ENCODE measurements around the gene TFE3. TPM values are rescaled to one million over a fixed set of nuclear protein-coding genes. Genes with fewer than 3 reads are reported as not detected.

Gene TFE3
- total and polyA plus RNA-seq, 10 of the 15 experiments (the other 5 are each of a cell fraction or from before 2014, with no cell fraction given), result 3.5 to 20.4 (median 11.6) TPM

DNA sequence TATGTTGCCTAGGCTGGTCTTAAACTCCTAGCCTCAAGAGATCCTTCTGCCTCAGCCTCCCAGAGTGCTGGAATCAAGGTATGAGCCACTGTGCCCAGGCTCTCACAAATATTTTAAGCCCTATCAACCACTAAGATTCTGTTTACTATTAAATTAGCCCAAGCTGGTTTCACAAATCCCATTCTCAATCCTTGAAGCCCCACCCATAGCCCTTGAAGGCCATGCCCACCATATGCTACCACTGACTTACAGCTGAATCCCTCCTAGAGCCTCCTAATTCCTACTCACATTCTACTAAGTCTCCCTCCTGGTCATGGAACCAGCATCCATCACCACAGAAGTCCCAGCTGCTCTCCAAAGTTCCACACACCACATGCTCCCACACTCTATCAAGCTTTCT is 50.8 kb downstream of the TFE3 start:
- in situ Hi-C loops (cut with MboI) (no loop called here), intact Hi-C loops (cut with micrococcal nuclease; ENCODE audit: unreplicated experiment) (no loop called here)
- BruUV-seq (replicated peaks), result no TSS peak
- Histone ChIP-seq H2AFZ (ENCODE audit: control insufficient read depth, low read depth, low read length) (no peak overlapping the region), H3K9me3 (replicated peaks; ENCODE audit: control insufficient read depth, insufficient read depth, low read length) (no peaks in the 10 kb centered on the region), H3K4me3 (no peak overlapping the region), H3K4me2 (ENCODE audit: control insufficient read depth, insufficient read depth) (no peak overlapping the region), H3K36me3 (ENCODE audit: control insufficient read depth in 2 of 2, insufficient read depth in 2 of 2, low read length in 1 of 2) (peaks cover 0 to 10% of the 10 kb centered on the region in 2 experiments; a peak in 2 of 4 replicates), H3K9ac (ENCODE audit: control insufficient read depth, insufficient read depth, low read length) (no peak overlapping the region), H4K20me1 (ENCODE audit: control insufficient read depth, insufficient read depth) (no peaks in the 10 kb centered on the region), H3K79me2 (ENCODE audit: control insufficient read depth, insufficient read depth, low read length) (no peaks in the 10 kb centered on the region), H3K27me3 (replicated peaks in 1 of 2; ENCODE audit: control insufficient read depth in 2 of 2, insufficient read depth in 2 of 2, low read length in 1 of 2) (no peaks in the 10 kb centered on the region), H3K4me1 (ENCODE audit: control insufficient read depth, insufficient read depth, low read length) (no peaks in the 10 kb centered on the region), H3K27ac (ENCODE audit: control insufficient read depth, insufficient read depth) (no peak overlapping the region)
- RAD21 ChIA-PET (ENCODE audit: unreplicated experiment), result no interaction called here
- POLR2A ChIA-PET, result no interaction called here
- ATAC-seq (no peak), DNase-seq (ENCODE audit: low read depth, low spot score) (no peak), FAIRE-seq (no peak)
- SMC1A ChIA-PET (ENCODE audit: uncharacterized antibody, unreplicated experiment), result interaction anchor here (0.6 to 1.1 kb wide), 2 partner anchors 52 to 299 kb away, joined by 3 read pairs; no protein-coding TSS in a partner anchor
- CTCF ChIA-PET, result interaction anchor here (0.8 kb wide), 1 partner anchor 18 kb away, joined by 3 read pairs; no protein-coding TSS in a partner anchor
- TF ChIP-seq, protein P1, sequence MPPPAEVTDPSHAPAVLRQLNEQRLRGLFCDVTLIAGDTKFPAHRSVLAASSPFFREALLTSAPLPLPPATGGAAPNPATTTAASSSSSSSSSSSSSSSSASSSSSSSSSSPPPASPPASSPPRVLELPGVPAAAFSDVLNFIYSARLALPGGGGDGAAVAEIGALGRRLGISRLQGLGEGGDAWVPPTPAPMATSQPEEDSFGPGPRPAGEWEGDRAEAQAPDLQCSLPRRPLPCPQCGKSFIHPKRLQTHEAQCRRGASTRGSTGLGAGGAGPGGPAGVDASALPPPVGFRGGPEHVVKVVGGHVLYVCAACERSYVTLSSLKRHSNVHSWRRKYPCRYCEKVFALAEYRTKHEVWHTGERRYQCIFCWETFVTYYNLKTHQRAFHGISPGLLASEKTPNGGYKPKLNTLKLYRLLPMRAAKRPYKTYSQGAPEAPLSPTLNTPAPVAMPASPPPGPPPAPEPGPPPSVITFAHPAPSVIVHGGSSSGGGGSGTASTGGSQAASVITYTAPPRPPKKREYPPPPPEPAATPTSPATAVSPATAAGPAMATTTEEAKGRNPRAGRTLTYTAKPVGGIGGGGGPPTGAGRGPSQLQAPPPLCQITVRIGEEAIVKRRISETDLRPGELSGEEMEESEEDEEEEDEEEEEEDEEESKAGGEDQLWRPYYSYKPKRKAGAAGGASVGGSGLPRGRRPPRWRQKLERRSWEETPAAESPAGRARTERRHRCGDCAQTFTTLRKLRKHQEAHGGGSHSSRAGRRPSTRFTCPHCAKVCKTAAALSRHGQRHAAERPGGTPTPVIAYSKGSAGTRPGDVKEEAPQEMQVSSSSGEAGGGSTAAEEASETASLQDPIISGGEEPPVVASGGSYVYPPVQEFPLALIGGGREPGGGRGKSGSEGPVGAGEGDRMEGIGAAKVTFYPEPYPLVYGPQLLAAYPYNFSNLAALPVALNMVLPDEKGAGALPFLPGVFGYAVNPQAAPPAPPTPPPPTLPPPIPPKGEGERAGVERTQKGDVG (CRISPR knock-in tag; IDR thresholded peaks at IDR 0.05), result no peak
- TF ChIP-seq NFYB (IDR thresholded peaks at IDR 0.05; ENCODE audit: insufficient read depth, low read depth, low read length) (no peak), PAX5 (IDR thresholded peaks at IDR 0.05; ENCODE audit: borderline replicate concordance, low read depth, low read length) (no peak), ZNF622 (IDR thresholded peaks at IDR 0.05) (no peak), HSF1 (IDR thresholded peaks at IDR 0.05; ENCODE audit: low read depth, low read length) (no peak), STAT1 (conservative IDR thresholded peaks at IDR 0.05) (no peak), RELA (IDR thresholded peaks at IDR 0.05; ENCODE audit: borderline replicate concordance, partially characterized antibody) (no peak), HDAC2 (IDR thresholded peaks at IDR 0.05) (no peak), CBX3 (IDR thresholded peaks at IDR 0.05; ENCODE audit: borderline replicate concordance, low read depth) (no peak), ZZZ3 (IDR thresholded peaks at IDR 0.05; ENCODE audit: control insufficient read depth, insufficient read length, low read depth) (no peak), REST (IDR thresholded peaks at IDR 0.05; ENCODE audit: low read depth, low read length) (no peak), JUND (IDR thresholded peaks at IDR 0.05; ENCODE audit: low read depth, low read length) (no peak), HDGF (IDR thresholded peaks at IDR 0.05) (no peak), ZNF207 (IDR thresholded peaks at IDR 0.05; ENCODE audit: borderline replicate concordance) (no peak), ZSCAN29 (IDR thresholded peaks at IDR 0.05) (no peak), PML (IDR thresholded peaks at IDR 0.05; ENCODE audit: low read length) (no peak), KDM1A (IDR thresholded peaks at IDR 0.05; ENCODE audit: borderline replicate concordance) (no peak)
- TF ChIP-seq, protein P2, sequence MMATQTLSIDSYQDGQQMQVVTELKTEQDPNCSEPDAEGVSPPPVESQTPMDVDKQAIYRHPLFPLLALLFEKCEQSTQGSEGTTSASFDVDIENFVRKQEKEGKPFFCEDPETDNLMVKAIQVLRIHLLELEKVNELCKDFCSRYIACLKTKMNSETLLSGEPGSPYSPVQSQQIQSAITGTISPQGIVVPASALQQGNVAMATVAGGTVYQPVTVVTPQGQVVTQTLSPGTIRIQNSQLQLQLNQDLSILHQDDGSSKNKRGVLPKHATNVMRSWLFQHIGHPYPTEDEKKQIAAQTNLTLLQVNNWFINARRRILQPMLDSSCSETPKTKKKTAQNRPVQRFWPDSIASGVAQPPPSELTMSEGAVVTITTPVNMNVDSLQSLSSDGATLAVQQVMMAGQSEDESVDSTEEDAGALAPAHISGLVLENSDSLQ (IDR thresholded peaks at IDR 0.05), result no peak

Measured in GM12878 (cell line).